Measurements from ENCODE around the gene KSR1. TPM values are rescaled to one million over a fixed set of nuclear protein-coding genes. Genes with fewer than 3 reads are reported as not detected.

The KSR1 gene
- total RNA-seq, 2 experiments from 2014 or later: 19.4 to 25.3 TPM

DNA sequence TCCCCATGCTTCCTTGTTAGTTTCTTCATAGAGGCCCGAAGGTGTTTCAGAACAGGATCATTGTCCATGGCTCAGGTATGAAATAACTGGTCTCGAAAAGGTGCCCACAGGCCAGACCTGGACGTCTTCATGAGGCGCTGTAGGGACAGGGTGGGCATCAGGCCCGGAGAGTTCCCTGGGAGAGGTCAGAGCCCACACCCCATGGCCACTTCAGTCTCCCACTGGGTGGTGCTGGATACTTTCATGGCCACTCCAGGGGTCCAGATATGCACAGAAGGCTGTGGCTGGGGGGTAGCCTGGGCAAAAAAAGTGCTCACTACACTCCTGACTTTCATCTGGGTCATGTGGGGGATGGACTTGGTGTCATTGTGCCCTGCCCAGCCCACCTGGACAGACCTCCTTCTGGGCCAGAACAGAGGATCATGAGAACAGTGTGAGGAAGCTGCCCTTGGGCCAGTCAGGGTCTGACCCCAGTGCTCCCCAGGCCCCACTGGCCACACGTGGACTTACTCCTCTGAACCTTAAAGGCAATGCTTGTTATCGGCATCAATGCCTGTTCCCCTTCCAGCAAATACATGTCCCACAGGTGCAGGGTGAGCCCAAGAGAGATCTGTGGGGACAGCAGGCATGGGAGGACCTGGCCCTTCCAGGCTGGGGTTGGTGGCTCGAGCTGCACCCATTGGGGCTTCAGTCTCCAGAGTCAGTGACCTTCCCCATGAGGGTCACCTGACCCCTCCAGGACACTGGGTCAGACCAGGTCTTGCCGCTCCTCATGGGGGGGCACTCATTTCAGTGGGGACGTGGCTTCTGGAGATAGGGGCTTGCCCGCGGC, 211.6 kb downstream of the KSR1 start:
- no peaks in the 10 kb centered on the region for H3K4me1 Mint-ChIP-seq (ENCODE audit: low read depth)
- peak in 1 of 14 experiments; percentile 28 for DNase-seq

DNA sequence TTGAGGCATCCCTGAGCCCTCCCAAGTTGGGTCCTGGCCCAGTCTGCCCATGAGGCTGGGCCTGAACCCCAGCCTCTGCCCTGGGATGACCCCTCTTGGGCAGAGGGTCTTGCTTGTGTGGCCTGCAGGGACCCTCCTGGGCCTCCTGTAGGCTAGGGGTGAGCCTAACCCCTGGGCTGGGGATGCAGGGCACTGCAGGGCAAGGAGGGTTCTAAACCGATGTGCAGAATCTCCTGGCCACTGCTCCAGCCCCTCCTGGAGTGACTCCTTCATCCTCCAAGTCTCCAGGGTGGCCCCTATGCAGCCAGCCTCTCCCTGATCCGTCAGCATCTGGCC, 212.2 kb downstream of the KSR1 start:
- Mint-ChIP-seq H3K4me1 (ENCODE audit: low read depth) (no peaks in the 10 kb centered on the region), H3K27ac (no peak overlapping the region), H3K4me3 (no peak overlapping the region), H3K9me3 (no peaks in the 10 kb centered on the region), H3K27me3 (no peaks in the 10 kb centered on the region), H3K36me3 (ENCODE audit: low read depth) (no peaks in the 10 kb centered on the region)
- TF ChIP-seq, protein P1, sequence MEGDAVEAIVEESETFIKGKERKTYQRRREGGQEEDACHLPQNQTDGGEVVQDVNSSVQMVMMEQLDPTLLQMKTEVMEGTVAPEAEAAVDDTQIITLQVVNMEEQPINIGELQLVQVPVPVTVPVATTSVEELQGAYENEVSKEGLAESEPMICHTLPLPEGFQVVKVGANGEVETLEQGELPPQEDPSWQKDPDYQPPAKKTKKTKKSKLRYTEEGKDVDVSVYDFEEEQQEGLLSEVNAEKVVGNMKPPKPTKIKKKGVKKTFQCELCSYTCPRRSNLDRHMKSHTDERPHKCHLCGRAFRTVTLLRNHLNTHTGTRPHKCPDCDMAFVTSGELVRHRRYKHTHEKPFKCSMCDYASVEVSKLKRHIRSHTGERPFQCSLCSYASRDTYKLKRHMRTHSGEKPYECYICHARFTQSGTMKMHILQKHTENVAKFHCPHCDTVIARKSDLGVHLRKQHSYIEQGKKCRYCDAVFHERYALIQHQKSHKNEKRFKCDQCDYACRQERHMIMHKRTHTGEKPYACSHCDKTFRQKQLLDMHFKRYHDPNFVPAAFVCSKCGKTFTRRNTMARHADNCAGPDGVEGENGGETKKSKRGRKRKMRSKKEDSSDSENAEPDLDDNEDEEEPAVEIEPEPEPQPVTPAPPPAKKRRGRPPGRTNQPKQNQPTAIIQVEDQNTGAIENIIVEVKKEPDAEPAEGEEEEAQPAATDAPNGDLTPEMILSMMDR (IDR thresholded peaks at IDR 0.05): no peak
- POLR2A ChIA-PET: no interaction called here
- Histone ChIP-seq H3K9me3 (ENCODE audit: control insufficient read depth in 1 of 2, insufficient read depth in 1 of 2, low read length in 2 of 2) (no peaks in the 10 kb centered on the region), H3K36me3 (ENCODE audit: insufficient read depth, low read length) (no peaks in the 10 kb centered on the region), H3K4me3 (ENCODE audit: low read length) (no peak overlapping the region), H3K4me1 (ENCODE audit: insufficient read depth, low read length) (no peaks in the 10 kb centered on the region), H3K27ac (ENCODE audit: low read depth in 1 of 2, low read length in 2 of 2) (no peak overlapping the region), H3K27me3 (ENCODE audit: control insufficient read depth in 1 of 2, insufficient read depth in 2 of 2, low read length in 2 of 2) (no peaks in the 10 kb centered on the region)
- intact Hi-C loops (cut with DNase I, micrococcal nuclease): no loop called here
- CTCF ChIA-PET: no interaction called here
- DNase-seq: peak in 1 of 14 experiments; percentile 23
- no peak for ATAC-seq (ENCODE audit: poor library complexity)

More for the DNA sequence above, 211.6 kb downstream of the KSR1 start:
- ChIA-PET POLR2A (no interaction called here), CTCF (no interaction called here)
- no peaks in the 10 kb centered on the region for H3K36me3 Mint-ChIP-seq (ENCODE audit: low read depth)
- Histone ChIP-seq H3K4me3 (ENCODE audit: low read length) (no peak overlapping the region), H3K36me3 (ENCODE audit: insufficient read depth, low read length) (no peaks in the 10 kb centered on the region), H3K27me3 (ENCODE audit: control insufficient read depth in 1 of 2, insufficient read depth in 2 of 2, low read length in 2 of 2) (no peaks in the 10 kb centered on the region), H3K27ac (ENCODE audit: low read depth in 1 of 2, low read length in 2 of 2) (no peak overlapping the region), H3K9me3 (ENCODE audit: control insufficient read depth in 1 of 2, insufficient read depth in 1 of 2, low read length in 2 of 2) (no peaks in the 10 kb centered on the region), H3K4me1 (ENCODE audit: insufficient read depth, low read length) (no peaks in the 10 kb centered on the region)
- intact Hi-C loops (cut with DNase I, micrococcal nuclease): no loop called here
- TF ChIP-seq, protein P1 (IDR thresholded peaks at IDR 0.05): no peak
- no peaks in the 10 kb centered on the region for H3K9me3 Mint-ChIP-seq
- no peak overlapping the region for H3K27ac Mint-ChIP-seq
- H3K4me3 Mint-ChIP-seq: no peak overlapping the region
- no peak for ATAC-seq (ENCODE audit: poor library complexity)
- no peaks in the 10 kb centered on the region for H3K27me3 Mint-ChIP-seq

GRCh38 chr17:27669136-27669535, 212.9 kb downstream of the KSR1 start:
- Histone ChIP-seq H3K4me3 (ENCODE audit: low read length) (no peak overlapping the region), H3K27ac (ENCODE audit: low read depth in 1 of 2, low read length in 2 of 2) (no peak overlapping the region), H3K4me1 (ENCODE audit: insufficient read depth, low read length) (no peaks in the 10 kb centered on the region), H3K27me3 (ENCODE audit: control insufficient read depth in 1 of 2, insufficient read depth in 2 of 2, low read length in 2 of 2) (no peaks in the 10 kb centered on the region), H3K9me3 (ENCODE audit: control insufficient read depth in 1 of 2, insufficient read depth in 1 of 2, low read length in 2 of 2) (no peaks in the 10 kb centered on the region), H3K36me3 (ENCODE audit: insufficient read depth, low read length) (no peaks in the 10 kb centered on the region)
- H3K9me3 Mint-ChIP-seq: no peaks in the 10 kb centered on the region
- CTCF ChIA-PET: no interaction called here
- TF ChIP-seq, protein P1 (IDR thresholded peaks at IDR 0.05): no peak
- no peaks in the 10 kb centered on the region for H3K36me3 Mint-ChIP-seq (ENCODE audit: low read depth)
- POLR2A ChIA-PET: no interaction called here
- H3K4me3 Mint-ChIP-seq: no peak overlapping the region
- H3K27ac Mint-ChIP-seq: no peak overlapping the region
- intact Hi-C loops (cut with DNase I, micrococcal nuclease): no loop called here
- no peaks in the 10 kb centered on the region for H3K4me1 Mint-ChIP-seq (ENCODE audit: low read depth)
- DNase-seq (no peak), ATAC-seq (ENCODE audit: poor library complexity) (no peak)
- no peaks in the 10 kb centered on the region for H3K27me3 Mint-ChIP-seq
